HepG2 (cell line): ENCODE measurements around the gene ADAM10. TPM values are rescaled to one million over a fixed set of nuclear protein-coding genes. Genes with fewer than 3 reads are reported as not detected.

Source experiments
- ATAC-seq: fragments of 200-7000 bp; cut with Tn5 transposase; 3 replicates; pipeline ENCODE4 v1.9.1; 2020; ENCODE audit warnings: mild to moderate bottlenecking, moderate library complexity
- BruUV-seq: library from RNA; stranded (reverse); fragments of 400-500 nt; replicated peaks from 2 replicates; lab custom pipeline; 2021; lab: Mats Ljungman, UMichigan
- CTCF ChIA-PET: fragments of 300-600 bp; formaldehyde crosslinking; extraction: SDS; loops from one replicate; lab custom pipeline; 2021; ENCODE audit warnings: low total read pairs, inconsistent platforms, low intra/inter-chr PET ratio; lab: Yijun Ruan, JAX
- POLR2A ChIA-PET: fragments of 350-600 bp; sonication (Branson Sonifier 250); formaldehyde crosslinking; loops from one replicate; lab custom pipeline; 2020; ENCODE audit warnings: antibody characterized with exemption, inconsistent platforms; lab: Yijun Ruan, JAX
- DNase-seq: peaks from one replicate; pipeline ENCODE4 v3.0.0-alpha.2; 2015; ENCODE audit warnings: low spot score
- FAIRE-seq: peaks from 3 replicates; lab custom pipeline; 2011; peaks lifted over from hg19 to GRCh38; lab: Jason Lieb, UNC
- H2AFZ ChIP-seq: one replicate; pipeline ENCODE4 v1.6.1; 2011; ENCODE audit warnings: low read length, inconsistent platforms
- H3K27ac ChIP-seq: fragments of 300-600 bp; 3 replicates; pipeline ENCODE4 v1.8.0; 2011; ENCODE audit warnings: mixed run types, mild to moderate bottlenecking, mixed read lengths, low read length, inconsistent platforms; ENCODE audit not compliant: insufficient read depth; ENCODE audit errors: extremely low read length
- H3K27me3 ChIP-seq, 2 experiments: fragments of 200-600 bp in 1 of 2; 2 replicates in 1 of 2; 3 replicates in 1 of 2; pipeline versions ENCODE4 v1.6.0 to v1.8.0; 2011; ENCODE audit warnings: low read length in 2 of 2, mild to moderate bottlenecking in 2 of 2, moderate library complexity in 2 of 2, inconsistent platforms in 1 of 2; ENCODE audit not compliant: insufficient read depth in 2 of 2, control insufficient read depth in 1 of 2
- H3K36me3 ChIP-seq, 2 experiments: fragments of 200-600 bp in 1 of 2; replicated peaks in 1 of 2; 2 replicates in 1 of 2; 3 replicates in 1 of 2; pipeline versions ENCODE4 v1.5.1 to v1.8.0; 2011; ENCODE audit warnings: low read length in 2 of 2, inconsistent platforms in 1 of 2; ENCODE audit not compliant: insufficient read depth in 2 of 2, control insufficient read depth in 1 of 2
- H3K4me1 ChIP-seq: 2 replicates; pipeline ENCODE4 v1.5.1; 2012; ENCODE audit warnings: low read length, inconsistent platforms; ENCODE audit not compliant: insufficient read depth
- H3K4me2 ChIP-seq: 2 replicates; pipeline ENCODE4 v1.6.0; 2011; ENCODE audit warnings: low read depth, low read length, inconsistent platforms
- H3K4me3 ChIP-seq, 3 experiments: fragments of 200-600 bp in 1 of 3; sonication (generic), shearing (Covaris generic) in 1 of 3; replicated peaks in 1 of 3; 2 replicates each; pipeline ENCODE4 v1.5.1; 2011 to 2016; ENCODE audit warnings: low read length in 3 of 3, inconsistent platforms in 2 of 3, low read depth in 2 of 3, mild to moderate bottlenecking in 2 of 3, control low read depth in 1 of 3, mixed read lengths in 1 of 3; ENCODE audit not compliant: insufficient read depth in 1 of 3
- H3K79me2 ChIP-seq: one replicate; pipeline ENCODE4 v1.6.1; 2011; ENCODE audit warnings: low read length, inconsistent platforms; ENCODE audit not compliant: insufficient read depth
- H3K9ac ChIP-seq: 2 replicates; pipeline ENCODE4 v1.6.0; 2011; ENCODE audit warnings: mild to moderate bottlenecking, low read depth, low read length, inconsistent platforms; ENCODE audit not compliant: insufficient read depth
- H3K9me3 ChIP-seq: 2 replicates; pipeline ENCODE4 v1.5.1; 2012; ENCODE audit warnings: mild to moderate bottlenecking, low read length
- H4K20me1 ChIP-seq: 2 replicates; pipeline ENCODE4 v1.6.0; 2011; ENCODE audit warnings: inconsistent platforms, mild to moderate bottlenecking, low read length, moderate library complexity; ENCODE audit not compliant: insufficient read depth
- ARID5B ChIP-seq: IDR thresholded peaks from 2 replicates; pipeline ENCODE4 v1.4.0; 2020; ENCODE audit warnings: mild to moderate bottlenecking, missing genetic modification reagents
- MIER2 ChIP-seq: IDR thresholded peaks from 2 replicates; pipeline ENCODE4 v1.6.1; 2016; ENCODE audit warnings: missing biosample characterization, missing genetic modification reagents
- ZNF383 ChIP-seq: sonication (generic); formaldehyde crosslinking; IDR thresholded peaks from 2 replicates; pipeline ENCODE4 v1.4.0; 2020; ENCODE audit warnings: missing genetic modification reagents, mild to moderate bottlenecking, borderline replicate concordance
- ZNF407 ChIP-seq: sonication (generic); formaldehyde crosslinking; IDR thresholded peaks from one replicate; pipeline ENCODE4 v1.5.1; 2020; ENCODE audit warnings: mild to moderate bottlenecking, missing genetic modification reagents; ENCODE audit errors: not compliant biosample characterization
- ZNF570 ChIP-seq: sonication (generic); formaldehyde crosslinking; IDR thresholded peaks from 2 replicates; pipeline ENCODE4 v1.4.0; 2020; ENCODE audit warnings: mild to moderate bottlenecking, missing genetic modification reagents, borderline replicate concordance
- WGBS: methylation state at CpG from one replicate; pipeline ENCODE4 v1.1.6; 2017; ENCODE audit warnings: low lambda C conversion rate; 5-methylcytosine and 5-hydroxymethylcytosine counted together
- in situ Hi-C: cut with HindIII; loops from 2 replicates; pipeline ENCODE4 v1.10.0; 2017; ENCODE audit warnings: low pct_unique_long_range_greater_than_20kb; ENCODE audit not compliant: extremely low pct_ligation_motif_present
- intact Hi-C: fragments of 100-400 bp; cut with micrococcal nuclease; formaldehyde crosslinking; loops from one replicate; pipeline ENCODE4 v1.10.0; 2022; ENCODE audit not compliant: unreplicated experiment
- polyA plus RNA-seq, 8 experiments: library from polyadenylated mRNA; depleted of rRNA in 3 of 8; stranded (reverse) in 7 of 8; unstranded in 1 of 8; fragments of >200 nt; fragmentation: Illumina TruSeq in 4 of 8; extraction: Trizol in 4 of 8; gene quantifications; 2 replicates each; pipeline versions ENCODE4 v1.2.1 to v1.2.3, GENCODE V29; 2011 to 2016; ENCODE audit warnings: low read depth in 4 of 8, missing spikeins in 1 of 8, mixed read lengths in 1 of 8; ENCODE audit not compliant: insufficient read depth in 1 of 8
- total RNA-seq, 5 experiments: library from RNA; depleted of rRNA; stranded (reverse); fragments of >200 nt; fragmentation: Illumina TruSeq; extraction: Trizol; gene quantifications; 2 replicates each; pipeline ENCODE4 v1.2.3, GENCODE V29; 2016; ENCODE audit warnings: low read depth in 1 of 5

The ADAM10 gene
- total and polyA plus RNA-seq, 2 of the 13 experiments (the other 11 are each of a cell fraction or from before 2014, with no cell fraction given): 92.7 to 125 TPM

GRCh38 chr15:58684751-58685150, 64.8 kb downstream of the ADAM10 start (continued):
- no peak for TF ChIP-seq ZNF407 (CRISPR knock-in tag)
- TF ChIP-seq MIER2 (CRISPR knock-in tag): no peak

GRCh38 chr15:58684036-58684710, 65.3 kb downstream of the ADAM10 start:
- FAIRE-seq (no peak), ATAC-seq (peak; percentile 54), DNase-seq (peak; percentile 55)
- intact Hi-C loops: no loop called here
- BruUV-seq: no TSS peak
- Histone ChIP-seq H3K4me2 (peak overlapping the region; percentile 9; the same call in 1 of the 2 replicates), H3K36me3 (peaks cover 5 to 14% of the 10 kb centered on the region in 2 experiments; a peak in 4 of 5 replicates), H4K20me1 (0 out of 2 replicates have a peak, but pooled peaks cover 2% of the 10 kb centered on the region), H3K4me3 (no peak overlapping the region), H3K9ac (no peak overlapping the region), H3K79me2 (peaks cover 47% of the 10 kb centered on the region), H3K4me1 (peaks cover 11% of the 10 kb centered on the region), H2AFZ (no peak overlapping the region), H3K27ac (peak overlapping the region; percentile 34), H3K9me3 (no peaks in the 10 kb centered on the region), H3K27me3 (no peaks in the 10 kb centered on the region)
- no peak for TF ChIP-seq ZNF383
- TF ChIP-seq ARID5B: 0 out of 2 replicates have a peak, but pooled peaks have one; percentile 8
- TF ChIP-seq ZNF570 (CRISPR knock-in tag): no peak
- ChIA-PET CTCF (no interaction called here), POLR2A (interaction anchor here (1.0 kb wide), 1 partner anchor 86 kb away, joined by 6 read pairs; the partner anchor contains the start of gene MINDY2)
- in situ Hi-C loops: no loop called here
- WGBS: 100% methylated on average over 3 of the region's 3 CpGs
